Activated CD4-positive, CD25-positive, alpha-beta regulatory T cell treated with anti-CD3 and anti-CD28 coated beads, Interleukin-2, amount 50 U/mL, for 16 hours (primary cell): Measurements from ENCODE around the gene TRPM8.
"Not testable (repeated sequence)": the region's sequence is repeated elsewhere in the genome, so short reads cannot be mapped to it uniquely, and the experiment has no call there.

Experiments
- DNase-seq: peaks from one replicate; pipeline ENCODE4 v3.0.0-alpha.2; 2020; ENCODE audit warnings: low read depth, low spot score

The TRPM8 gene

GRCh38 chr2:233936089-233936488 is 18.9 kb downstream of the TRPM8 start:
- no peak for DNase-seq

GRCh38 chr2:233938676-233939370 is 21.6 kb downstream of the TRPM8 start:
- no peak for DNase-seq

GRCh38 chr2:233940376-233941276 is 23.5 kb downstream of the TRPM8 start:
- no peak for DNase-seq

- no peak for DNase-seq
Measured at GRCh38 chr2:233942731-233943130, 25.6 kb downstream of the TRPM8 start.

GRCh38 chr2:233944269-233944668 is 27.1 kb downstream of the TRPM8 start:
- no peak for DNase-seq

GRCh38 chr2:233944722-233945121 is 27.5 kb downstream of the TRPM8 start:
- DNase-seq = no peak

GRCh38 chr2:233945146-233945545 is 28.0 kb downstream of the TRPM8 start:
- no peak for DNase-seq

GRCh38 chr2:233950078-233950825 is 33.1 kb downstream of the TRPM8 start:
- DNase-seq = no peak

- no peak for DNase-seq
Measured at GRCh38 chr2:233952335-233952734, 35.2 kb downstream of the TRPM8 start.

GRCh38 chr2:233953087-233953801 is 36.1 kb downstream of the TRPM8 start:
- no peak for DNase-seq

- no peak for DNase-seq
Measured at GRCh38 chr2:233960203-233960602, 43.0 kb downstream of the TRPM8 start.

- DNase-seq = no peak
Measured at GRCh38 chr2:233961905-233962304, 44.7 kb downstream of the TRPM8 start.

- no peak for DNase-seq
Measured at GRCh38 chr2:233964581-233964980, 47.4 kb downstream of the TRPM8 start.

- DNase-seq = no peak
Measured at GRCh38 chr2:233965032-233965603, 47.9 kb downstream of the TRPM8 start.

- DNase-seq = not testable (repeated sequence)
Measured at GRCh38 chr2:233965646-233966045, 48.5 kb downstream of the TRPM8 start.

- no peak for DNase-seq
Measured at GRCh38 chr2:233966388-233966787, 49.2 kb downstream of the TRPM8 start.

- no peak for DNase-seq
Measured at GRCh38 chr2:233967164-233967563, 50.0 kb downstream of the TRPM8 start.

GRCh38 chr2:233968556-233968955 is 51.4 kb downstream of the TRPM8 start:
- no peak for DNase-seq

GRCh38 chr2:233972460-233972859 is 55.3 kb downstream of the TRPM8 start:
- DNase-seq = not testable (repeated sequence)

- no peak for DNase-seq
Measured at GRCh38 chr2:233972941-233973575, 55.9 kb downstream of the TRPM8 start.

- DNase-seq = no peak
Measured at GRCh38 chr2:233973786-233974185, 56.6 kb downstream of the TRPM8 start.
